Lower leg skin (tissue), 4 donors: ENCODE results near the gene LRP1B. TPM values are rescaled to one million over a fixed set of nuclear protein-coding genes. Genes with fewer than 3 reads are reported as not detected.

Experiments
- DNase-seq, 2 donors: peaks; one replicate each; pipeline ENCODE4 v3.0.0-alpha.2; 2019; ENCODE audit warnings: low spot score in 2 of 2
- H3K4me3 ChIP-seq: fragments of 200-600 bp; sonication (generic); 2 replicates; pipeline ENCODE4 v1.5.1; 2017; ENCODE audit warnings: mild to moderate bottlenecking, low read depth; ENCODE audit not compliant: poor library complexity, severe bottlenecking
- POLR2A ChIP-seq, 2 donors: fragments of 450-650 bp; IDR thresholded peaks; one replicate each; pipeline ENCODE4 v1.6.1; 2016 to 2017; ENCODE audit warnings: antibody characterized with exemption in 2 of 2, mild to moderate bottlenecking in 1 of 2, moderate library complexity in 1 of 2
- WGBS, 2 donors: methylation state at CpG; one replicate each; pipeline ENCODE4 v1.1.5; 2018; 5-methylcytosine and 5-hydroxymethylcytosine counted together
- intact Hi-C: fragments of 100-400 bp; cut with DNase I; formaldehyde crosslinking; loops from one replicate; pipeline ENCODE4 v1.15.0; 2023; ENCODE audit warnings: low total_unique reads
- total RNA-seq, 4 donors: library from RNA; depleted of rRNA; stranded (reverse); fragments of >200 nt; gene quantifications; one replicate each; pipeline ENCODE4 v1.1.0, GENCODE V29; 2016
- TF ChIP-seq, protein P1 (sequence below), 3 donors: fragments of 450-650 bp; IDR thresholded peaks; one replicate each; pipeline ENCODE4 v1.5.1; 2016; ENCODE audit warnings: antibody characterized with exemption in 3 of 3, mild to moderate bottlenecking in 3 of 3, moderate library complexity in 2 of 3

LRP1B gene
- total RNA-seq, 4 donors from 2014 or later, result 0.80 to 1.6 (median 1.0) TPM

GRCh38 chr2:141767051-141767450 is 363.8 kb downstream of the LRP1B start:
- H3K4me3 ChIP-seq, result no peak overlapping the region
- intact Hi-C loops, result no loop called here
- 71 to 74% methylated on average over 2 of the region's 2 CpGs for WGBS, 2 donors
- TF ChIP-seq, protein P1, sequence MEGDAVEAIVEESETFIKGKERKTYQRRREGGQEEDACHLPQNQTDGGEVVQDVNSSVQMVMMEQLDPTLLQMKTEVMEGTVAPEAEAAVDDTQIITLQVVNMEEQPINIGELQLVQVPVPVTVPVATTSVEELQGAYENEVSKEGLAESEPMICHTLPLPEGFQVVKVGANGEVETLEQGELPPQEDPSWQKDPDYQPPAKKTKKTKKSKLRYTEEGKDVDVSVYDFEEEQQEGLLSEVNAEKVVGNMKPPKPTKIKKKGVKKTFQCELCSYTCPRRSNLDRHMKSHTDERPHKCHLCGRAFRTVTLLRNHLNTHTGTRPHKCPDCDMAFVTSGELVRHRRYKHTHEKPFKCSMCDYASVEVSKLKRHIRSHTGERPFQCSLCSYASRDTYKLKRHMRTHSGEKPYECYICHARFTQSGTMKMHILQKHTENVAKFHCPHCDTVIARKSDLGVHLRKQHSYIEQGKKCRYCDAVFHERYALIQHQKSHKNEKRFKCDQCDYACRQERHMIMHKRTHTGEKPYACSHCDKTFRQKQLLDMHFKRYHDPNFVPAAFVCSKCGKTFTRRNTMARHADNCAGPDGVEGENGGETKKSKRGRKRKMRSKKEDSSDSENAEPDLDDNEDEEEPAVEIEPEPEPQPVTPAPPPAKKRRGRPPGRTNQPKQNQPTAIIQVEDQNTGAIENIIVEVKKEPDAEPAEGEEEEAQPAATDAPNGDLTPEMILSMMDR (IDR thresholded peaks at IDR 0.05), result no peak
- TF ChIP-seq POLR2A (IDR thresholded peaks at IDR 0.05), result no peak
- DNase-seq, result no peak

GRCh38 chr2:141766225-141766624 is 364.6 kb downstream of the LRP1B start:
- intact Hi-C loops, result no loop called here

GRCh38 chr2:141748616-141749015 is 382.2 kb downstream of the LRP1B start:
- DNase-seq, result no peak
- H3K4me3 ChIP-seq, result no peak overlapping the region
- WGBS, 2 donors, result 92 to 93% methylated on average over 1 of the region's 1 CpG
- intact Hi-C loops, result no loop called here
- no peak for TF ChIP-seq POLR2A (IDR thresholded peaks at IDR 0.05)
- TF ChIP-seq, protein P1 (IDR thresholded peaks at IDR 0.05), result no peak

More at GRCh38 chr2:141766225-141766624, 364.6 kb downstream of the LRP1B start:
- DNase-seq, result no peak
- 60 to 63% methylated on average over 2 of the region's 2 CpGs for WGBS, 2 donors
- no peak for TF ChIP-seq POLR2A (IDR thresholded peaks at IDR 0.05)
- TF ChIP-seq, protein P1 (IDR thresholded peaks at IDR 0.05), result no peak
- H3K4me3 ChIP-seq, result no peak overlapping the region

GRCh38 chr2:141741652-141742051 is 389.2 kb downstream of the LRP1B start:
- 64 to 80% methylated on average over 3 of the region's 3 CpGs for WGBS, 2 donors
- H3K4me3 ChIP-seq, result no peak overlapping the region
- no peak for DNase-seq
- intact Hi-C loops, result no loop called here
- TF ChIP-seq POLR2A (IDR thresholded peaks at IDR 0.05), result no peak
- TF ChIP-seq, protein P1 (IDR thresholded peaks at IDR 0.05), result no peak

- H3K4me3 ChIP-seq, result no peak overlapping the region
- TF ChIP-seq, protein P1 (IDR thresholded peaks at IDR 0.05), result no peak
- no peak for TF ChIP-seq POLR2A (IDR thresholded peaks at IDR 0.05)
- DNase-seq, result no peak
- 45 to 50% methylated on average over 3 of the region's 3 CpGs for WGBS, 2 donors
- intact Hi-C loops, result no loop called here
Measured at GRCh38 chr2:141737492-141738255, 393.1 kb downstream of the LRP1B start.
